Ectodermal cell (in vitro differentiated cells): ENCODE results near the gene EHD1.

Experiments
- H3K27ac ChIP-seq: 2 replicates; pipeline ENCODE4 v1.7.0; 2013; ENCODE audit warnings: mild to moderate bottlenecking, low read depth, low read length; ENCODE audit not compliant: insufficient read depth, poor library complexity, severe bottlenecking
- H3K27me3 ChIP-seq: 2 replicates; pipeline ENCODE4 v1.7.0; 2013; ENCODE audit warnings: mild to moderate bottlenecking, low read length; ENCODE audit not compliant: insufficient read depth, control insufficient read depth, poor library complexity, severe bottlenecking
- H3K36me3 ChIP-seq: one replicate; pipeline ENCODE4 v1.7.0; 2013; ENCODE audit warnings: low read length; ENCODE audit not compliant: control insufficient read depth, insufficient read depth
- H3K4me1 ChIP-seq: one replicate; pipeline ENCODE4 v1.7.0; 2013; ENCODE audit warnings: low read length; ENCODE audit not compliant: control insufficient read depth, insufficient read depth
- H3K4me3 ChIP-seq: 2 replicates; pipeline ENCODE4 v1.7.0; 2013; ENCODE audit warnings: low read depth, low read length, control low read depth; ENCODE audit not compliant: insufficient read depth
- H3K9me3 ChIP-seq: 2 replicates; pipeline ENCODE4 v1.7.0; 2013; ENCODE audit warnings: mild to moderate bottlenecking, low read length, moderate library complexity; ENCODE audit not compliant: control insufficient read depth
- WGBS, 2 experiments: methylation state at CpG; one replicate each; pipeline ENCODE4 v1.1.7; 2013; ENCODE audit warnings: missing lambda C conversion rate in 2 of 2; 5-methylcytosine and 5-hydroxymethylcytosine counted together

EHD1 gene

GRCh38 chr11:64859542-64860414 is 18.6 kb downstream of the EHD1 start:
- no peak overlapping the region for H3K27ac ChIP-seq
- H3K36me3 ChIP-seq = peaks cover 7% of the 10 kb centered on the region
- H3K4me3 ChIP-seq = no peak overlapping the region
- H3K9me3 ChIP-seq = no peaks in the 10 kb centered on the region
- H3K27me3 ChIP-seq = no peaks in the 10 kb centered on the region
- H3K4me1 ChIP-seq = peaks cover 23% of the 10 kb centered on the region
- WGBS, 2 experiments = 96% methylated on average over 33 of the region's 33 CpGs

- Histone ChIP-seq H3K27ac (no peak overlapping the region), H3K4me1 (peaks cover 12% of the 10 kb centered on the region), H3K36me3 (peaks cover 8% of the 10 kb centered on the region), H3K9me3 (no peaks in the 10 kb centered on the region), H3K27me3 (no peaks in the 10 kb centered on the region), H3K4me3 (no peak overlapping the region)
- WGBS, 2 experiments = 93% methylated on average over 19 of the region's 19 CpGs
Measured at GRCh38 chr11:64858467-64859263, 19.8 kb downstream of the EHD1 start.

GRCh38 chr11:64857485-64857884 is 20.9 kb downstream of the EHD1 start:
- no peak overlapping the region for H3K4me3 ChIP-seq
- peaks cover 8% of the 10 kb centered on the region for H3K36me3 ChIP-seq
- H3K9me3 ChIP-seq = no peaks in the 10 kb centered on the region
- H3K27me3 ChIP-seq = no peaks in the 10 kb centered on the region
- no peak overlapping the region for H3K27ac ChIP-seq
- 94 to 96% methylated on average over 6 of the region's 6 CpGs for WGBS, 2 experiments
- H3K4me1 ChIP-seq = peaks cover under 1% of the 10 kb centered on the region

- peaks cover 8% of the 10 kb centered on the region for H3K36me3 ChIP-seq
- H3K4me1 ChIP-seq = no peaks in the 10 kb centered on the region
- no peaks in the 10 kb centered on the region for H3K9me3 ChIP-seq
- no peaks in the 10 kb centered on the region for H3K27me3 ChIP-seq
- WGBS, 2 experiments = 89 to 92% methylated on average over 20 of the region's 20 CpGs
- H3K27ac ChIP-seq = no peak overlapping the region
- no peak overlapping the region for H3K4me3 ChIP-seq
Measured at GRCh38 chr11:64856382-64857227, 21.8 kb downstream of the EHD1 start.

- H3K9me3 ChIP-seq = no peaks in the 10 kb centered on the region
- peaks cover 8% of the 10 kb centered on the region for H3K36me3 ChIP-seq
- no peak overlapping the region for H3K4me3 ChIP-seq
- H3K27me3 ChIP-seq = no peaks in the 10 kb centered on the region
- no peak overlapping the region for H3K27ac ChIP-seq
- 94 to 96% methylated on average over 19 to 20 of the region's 22 CpGs for WGBS, 2 experiments
- H3K4me1 ChIP-seq = peaks cover 4% of the 10 kb centered on the region
Measured at GRCh38 chr11:64855596-64856304, 22.7 kb downstream of the EHD1 start.

GRCh38 chr11:64854534-64855502 is 23.6 kb downstream of the EHD1 start:
- H3K9me3 ChIP-seq = no peaks in the 10 kb centered on the region
- 92 to 93% methylated on average over 45 of the region's 45 CpGs for WGBS, 2 experiments
- H3K4me3 ChIP-seq = no peak overlapping the region
- H3K36me3 ChIP-seq = peaks cover 8% of the 10 kb centered on the region
- H3K27me3 ChIP-seq = no peaks in the 10 kb centered on the region
- H3K4me1 ChIP-seq = peaks cover 4% of the 10 kb centered on the region
- H3K27ac ChIP-seq = no peak overlapping the region

- Histone ChIP-seq H3K9me3 (no peaks in the 10 kb centered on the region), H3K4me1 (peaks cover 4% of the 10 kb centered on the region), H3K27me3 (no peaks in the 10 kb centered on the region), H3K27ac (no peak overlapping the region), H3K36me3 (peaks cover 8% of the 10 kb centered on the region), H3K4me3 (no peak overlapping the region)
- 96 to 97% methylated on average over 25 of the region's 25 CpGs for WGBS, 2 experiments
Measured at GRCh38 chr11:64854157-64854533, 24.3 kb downstream of the EHD1 start.

GRCh38 chr11:64853709-64854108 is 24.7 kb downstream of the EHD1 start:
- H3K27ac ChIP-seq = no peak overlapping the region
- no peak overlapping the region for H3K4me3 ChIP-seq
- whole genome bisulfite sequencing, 2 experiments = 91 to 92% methylated on average over 27 of the region's 27 CpGs
- H3K27me3 ChIP-seq = no peaks in the 10 kb centered on the region
- H3K36me3 ChIP-seq = peaks cover 8% of the 10 kb centered on the region
- H3K9me3 ChIP-seq = no peaks in the 10 kb centered on the region
- peaks cover 4% of the 10 kb centered on the region for H3K4me1 ChIP-seq
